Measurements from ENCODE around the gene MSLN. TPM values are rescaled to one million over a fixed set of nuclear protein-coding genes. Genes with fewer than 3 reads are reported as not detected.
"Not testable (repeated sequence)": the region's sequence is repeated elsewhere in the genome, so short reads cannot be mapped to it uniquely, and the experiment has no call there.

The MSLN gene
- total and polyA plus RNA-seq, 2 of the 8 experiments (the other 6 are each of a cell fraction or from before 2014, with no cell fraction given) = 0.28 to 0.50 TPM

GRCh38 chr16:742894-743293 is 17.6 kb upstream of the MSLN start:
- not testable (repeated sequence) for H3K4ac ChIP-seq (replicated peaks; ENCODE audit: insufficient read length, low read depth, low read length); H3K4me2 ChIP-seq (ENCODE audit: insufficient read depth in 1 of 2, low read depth in 2 of 2, low read length in 2 of 2); H3K79me2 ChIP-seq (ENCODE audit: control insufficient read depth in 1 of 2, insufficient read depth in 2 of 2, low read length in 2 of 2); H3K18ac ChIP-seq (ENCODE audit: extremely low read depth, low read length); H2BK12ac ChIP-seq (ENCODE audit: low read depth, low read length); H3K56ac ChIP-seq (replicated peaks; ENCODE audit: insufficient read length, low read depth, low read length); H2BK120ac ChIP-seq (replicated peaks; ENCODE audit: low read depth, low read length); H4K5ac ChIP-seq (ENCODE audit: insufficient read length, low read depth, low read length); H4K8ac ChIP-seq (ENCODE audit: extremely low read depth, insufficient read depth, low read length); H3K4me3 ChIP-seq (ENCODE audit: extremely low read depth in 1 of 4, insufficient read depth in 2 of 4, low read depth in 3 of 4, low read length in 4 of 4); H3K9ac ChIP-seq (replicated peaks in 1 of 4; ENCODE audit: extremely low read depth in 1 of 4, low read depth in 3 of 4, low read length in 3 of 4); H2AK5ac ChIP-seq (ENCODE audit: low read depth, low read length); H3K9me3 ChIP-seq (ENCODE audit: insufficient read depth in 2 of 2, low read depth in 1 of 2, low read length in 1 of 2); H3K14ac ChIP-seq (ENCODE audit: insufficient read length); H3K23ac ChIP-seq (ENCODE audit: insufficient read length); H3K36me3 ChIP-seq (ENCODE audit: control insufficient read depth in 2 of 4, insufficient read depth in 4 of 4, low read length in 3 of 4); H3K27me3 ChIP-seq (replicated peaks in 1 of 4; ENCODE audit: control insufficient read depth in 3 of 4, extremely low read depth in 1 of 4, insufficient read depth in 3 of 4, low read length in 3 of 4); FAIRE-seq; H2AFZ ChIP-seq (ENCODE audit: low read length); H4K91ac ChIP-seq (replicated peaks; ENCODE audit: insufficient read length, low read length); H4K20me1 ChIP-seq (replicated peaks in 1 of 2; ENCODE audit: control insufficient read depth in 1 of 2, insufficient read depth in 2 of 2, low read length in 2 of 2); H2BK20ac ChIP-seq (ENCODE audit: low read length); H3K27ac ChIP-seq (ENCODE audit: low read depth, low read length); H2BK5ac ChIP-seq (ENCODE audit: low read depth, low read length); H3K23me2 ChIP-seq (ENCODE audit: low read depth, low read length); H3K4me1 ChIP-seq (replicated peaks in 1 of 4; ENCODE audit: control insufficient read depth in 3 of 4, insufficient read depth in 4 of 4, low read length in 3 of 4); H2BK15ac ChIP-seq (ENCODE audit: low read length); H3K79me1 ChIP-seq (ENCODE audit: low read depth, low read length); DNase-seq (ENCODE audit: low read depth in 1 of 2, low spot score in 2 of 2)
- WGBS, 2 experiments (ENCODE audit: extremely low coverage in 1 of 2, insufficient coverage in 1 of 2, insufficient read length in 1 of 2, insufficient replicate concordance in 2 of 2, low coverage in 1 of 2, low lambda C conversion rate in 2 of 2, missing lambda C conversion rate in 1 of 2) = 93% methylated on average over 14 of the region's 14 CpGs; no CpG with 5 or more reads in 1 of the 2 experiments
- POLR2A ChIA-PET (ENCODE audit: partially characterized antibody) = interaction anchor here (0.6 to 6.3 kb wide), 5 partner anchors 13 to 1263 kb away, joined by 3 to 39 read pairs (median 5); no protein-coding TSS in a partner anchor
- CTCF ChIA-PET (ENCODE audit: partially characterized antibody) = interaction anchor here (0.6 to 35.8 kb wide), 11 partner anchors 9 to 1048 kb away, joined by 3 to 977 read pairs (median 5); partner anchors contain the start of genes ANTKMT, CCDC78, CHTF18 and FBXL16
